Bladder microvascular endothelial cell (primary cell): Measurements from ENCODE around the gene KRTAP10-10. TPM values are rescaled to one million over a fixed set of nuclear protein-coding genes. Genes with fewer than 3 reads are reported as not detected.

Experiments used
- total RNA-seq: library from RNA; depleted of rRNA; stranded (reverse); fragments of >200 nt; gene quantifications from 2 replicates; pipeline ENCODE4 v1.2.3, GENCODE V29; 2014

Gene KRTAP10-10
- total RNA-seq: not detected in 2 replicates

GRCh38 chr21:44637018-44637850, at the start of gene KRTAP10-10:
TSS of gene KRTAP10-10 (plus strand) at chr21:44637356. CDS start at chr21:44637418, 62 bp downstream.

GRCh38 chr21:44592446-44593311, 44.5 kb upstream of the KRTAP10-10 start, which contains the start of gene KRTAP10-6:
TSS of gene KRTAP10-6 (minus strand) at chr21:44592505. CDS start at chr21:44592484, 21 bp downstream.

GRCh38 chr21:44600118-44600978, 36.8 kb upstream of the KRTAP10-10 start, which contains the start of gene KRTAP10-7:
TSS of gene KRTAP10-7 (plus strand) at chr21:44600597. CDS start at chr21:44600622, 25 bp downstream.

DNA sequence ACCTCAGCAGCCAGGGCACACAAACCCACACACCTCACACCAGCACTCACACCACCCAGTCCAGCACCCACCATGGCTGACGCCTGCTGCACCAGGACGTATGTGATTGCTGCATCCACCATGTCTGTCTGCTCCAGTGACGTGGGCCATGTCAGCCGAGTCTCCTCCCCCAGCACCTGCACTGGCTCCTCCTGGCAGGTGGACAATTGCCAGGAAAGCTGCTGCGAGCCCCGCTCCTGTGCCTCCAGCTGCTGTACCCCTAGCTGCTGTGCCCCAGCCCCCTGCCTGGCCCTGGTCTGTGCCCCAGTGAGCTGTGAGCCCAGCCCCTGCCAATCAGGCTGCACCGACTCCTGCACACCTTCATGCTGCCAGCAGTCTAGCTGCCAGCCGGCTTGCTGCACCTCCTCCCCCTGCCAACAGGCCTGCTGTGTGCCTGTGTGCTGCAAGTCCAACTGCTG, 25.1 kb upstream of the KRTAP10-10 start, which contains the start of gene KRTAP10-8:
Gene KRTAP10-8 (plus strand): TSS at position 51 of the 458 bp plus-strand sequence. CDS start 22 bp downstream, at position 73.

GRCh38 chr21:44626673-44627143, 10.4 kb upstream of the KRTAP10-10 start, which contains the start of gene KRTAP10-9:
TSS of gene KRTAP10-9 (plus strand) at chr21:44627093. CDS start at chr21:44627172, 79 bp downstream.

GRCh38 chr21:44646366-44647221, 9.4 kb downstream of the KRTAP10-10 start, which contains the start of gene KRTAP10-11:
TSS of gene KRTAP10-11 (plus strand) at chr21:44646414. CDS start at chr21:44646459, 45 bp downstream.

GRCh38 chr21:44654576-44655175, 17.5 kb downstream of the KRTAP10-10 start, which contains the start of gene KRTAP12-4:
TSS of gene KRTAP12-4 (minus strand) at chr21:44654659. CDS start at chr21:44654614, 45 bp downstream.

GRCh38 chr21:44657635-44658540, 20.7 kb downstream of the KRTAP10-10 start, which contains the start of gene KRTAP12-3:
TSS of gene KRTAP12-3 (plus strand) at chr21:44657932. CDS start at chr21:44657980, 48 bp downstream.

GRCh38 chr21:44666401-44667320, 29.5 kb downstream of the KRTAP10-10 start, which contains the start of gene KRTAP12-2:
TSS of gene KRTAP12-2 (minus strand) at chr21:44666927. CDS start at chr21:44666886, 41 bp downstream.

GRCh38 chr21:44681861-44682579, 44.9 kb downstream of the KRTAP10-10 start, which contains the start of gene KRTAP12-1:
TSS of gene KRTAP12-1 (minus strand) at chr21:44682163. CDS start at chr21:44682123, 40 bp downstream.

Other genes with a start within 250 kb of the KRTAP10-10 start
- 0.97 and 2.0 TPM in 2 replicates for gene LRRC3, start 181.8 kb upstream of the KRTAP10-10 start, total RNA-seq
- not detected in 2 replicates for gene KRTAP10-1, start 97.2 kb upstream of the KRTAP10-10 start, total RNA-seq
- gene KRTAP10-2, start 85.9 kb upstream of the KRTAP10-10 start, total RNA-seq: not detected in 2 replicates
- not detected in 2 replicates for gene KRTAP10-3, start 78.6 kb upstream of the KRTAP10-10 start, total RNA-seq
- gene KRTAP10-4, start 63.6 kb upstream of the KRTAP10-10 start, total RNA-seq: not detected in 2 replicates
- gene KRTAP10-5, start 56.8 kb upstream of the KRTAP10-10 start, total RNA-seq: not detected in 2 replicates
- gene KRTAP10-6, start 44.9 kb upstream of the KRTAP10-10 start, total RNA-seq: not detected in 2 replicates
- gene KRTAP10-7, start 36.8 kb upstream of the KRTAP10-10 start, total RNA-seq: not detected in 2 replicates
- gene KRTAP10-8, start 25.3 kb upstream of the KRTAP10-10 start, total RNA-seq: not detected in 2 replicates
- gene KRTAP10-9, start 10.3 kb upstream of the KRTAP10-10 start, total RNA-seq: not detected in 2 replicates
- gene KRTAP10-11, start 9.1 kb downstream of the KRTAP10-10 start, total RNA-seq: not detected in 2 replicates
- gene KRTAP12-4, start 17.3 kb downstream of the KRTAP10-10 start, total RNA-seq: not detected in 2 replicates
- gene KRTAP12-3, start 20.6 kb downstream of the KRTAP10-10 start, total RNA-seq: not detected in 2 replicates
- not detected in 2 replicates for gene KRTAP12-2, start 29.6 kb downstream of the KRTAP10-10 start, total RNA-seq
- not detected in 2 replicates for gene KRTAP12-1, start 44.8 kb downstream of the KRTAP10-10 start, total RNA-seq
- gene KRTAP10-12, start 59.8 kb downstream of the KRTAP10-10 start, total RNA-seq: not detected in 2 replicates
- gene TSPEAR, start 74.2 kb downstream of the KRTAP10-10 start, total RNA-seq: 0.19 TPM in 1 of 2 replicates, not detected in the other
- gene UBE2G2, start 164.5 kb downstream of the KRTAP10-10 start, total RNA-seq: 61.2 and 109 TPM in 2 replicates
- 77.9 and 93.5 TPM in 2 replicates for gene SUMO3, start 180.7 kb downstream of the KRTAP10-10 start, total RNA-seq
- 258 and 494 TPM in 2 replicates for gene PTTG1IP, start 236.3 kb downstream of the KRTAP10-10 start, total RNA-seq